Mesenchymal stem cell (in vitro differentiated cells and primary cell): Measurements from ENCODE around the gene MATN1.

Experiments used
- DNase-seq: peaks from one replicate; pipeline ENCODE4 v3.0.0-alpha.2; 2013
- H2AFZ ChIP-seq: one replicate; pipeline ENCODE4 v1.6.1; 2013; ENCODE audit warnings: low read depth, mild to moderate bottlenecking, control low read depth, inconsistent platforms, low read length, moderate library complexity
- H2AK5ac ChIP-seq: 2 replicates; pipeline ENCODE4 v1.6.1; 2013; ENCODE audit warnings: low read length, moderate library complexity, mild to moderate bottlenecking, inconsistent platforms; ENCODE audit not compliant: severe bottlenecking
- H2BK120ac ChIP-seq: one replicate; pipeline ENCODE4 v1.6.1; 2013; ENCODE audit warnings: low read depth, mild to moderate bottlenecking, inconsistent platforms, low read length, moderate library complexity
- H2BK12ac ChIP-seq, 2 experiments: one replicate each; pipeline ENCODE4 v1.6.1; 2013; ENCODE audit warnings: inconsistent platforms in 2 of 2, low read length in 2 of 2, mild to moderate bottlenecking in 2 of 2, moderate library complexity in 2 of 2, control low read depth in 1 of 2
- H2BK15ac ChIP-seq: one replicate; pipeline ENCODE4 v1.6.1; 2013; ENCODE audit warnings: mild to moderate bottlenecking, low read depth, inconsistent platforms; ENCODE audit not compliant: poor library complexity, severe bottlenecking
- H2BK5ac ChIP-seq: 2 replicates; pipeline ENCODE4 v1.6.1; 2013; ENCODE audit warnings: low read depth, mild to moderate bottlenecking, low read length, control low read depth, inconsistent platforms; ENCODE audit not compliant: poor library complexity, severe bottlenecking
- H3K14ac ChIP-seq, 2 experiments: one replicate each; pipeline ENCODE4 v1.6.1; 2013; ENCODE audit warnings: inconsistent platforms in 2 of 2, low read length in 2 of 2, control low read depth in 1 of 2, mild to moderate bottlenecking in 1 of 2, moderate library complexity in 1 of 2
- H3K18ac ChIP-seq, 2 experiments: one replicate each; pipeline ENCODE4 v1.6.1; 2013; ENCODE audit warnings: inconsistent platforms in 2 of 2, low read length in 2 of 2, control low read depth in 1 of 2, low read depth in 1 of 2, mild to moderate bottlenecking in 1 of 2
- H3K23ac ChIP-seq, 2 experiments: one replicate each; pipeline ENCODE4 v1.6.1; 2013; ENCODE audit warnings: inconsistent platforms in 2 of 2, low read length in 2 of 2, mild to moderate bottlenecking in 2 of 2, moderate library complexity in 2 of 2, control low read depth in 1 of 2
- H3K27ac ChIP-seq: 2 replicates; pipeline ENCODE4 v1.5.1; 2013; ENCODE audit warnings: mild to moderate bottlenecking, moderate library complexity, low read length, control low read depth, inconsistent platforms; ENCODE audit not compliant: poor library complexity, severe bottlenecking
- H3K27me3 ChIP-seq, 2 experiments: 2 replicates each; pipeline versions ENCODE4 v1.6.1 to v1.7.0; 2013; ENCODE audit warnings: low read length in 2 of 2, mild to moderate bottlenecking in 2 of 2, moderate library complexity in 2 of 2, control low read depth in 1 of 2, inconsistent platforms in 1 of 2; ENCODE audit not compliant: control insufficient read depth in 1 of 2, insufficient read depth in 1 of 2
- H3K36me3 ChIP-seq, 2 experiments: 2 replicates each; pipeline versions ENCODE4 v1.6.1 to v1.7.0; 2013; ENCODE audit warnings: low read length in 2 of 2, control low read depth in 1 of 2, inconsistent platforms in 1 of 2, low read depth in 1 of 2, mild to moderate bottlenecking in 1 of 2; ENCODE audit not compliant: insufficient read depth in 2 of 2, control insufficient read depth in 1 of 2
- H3K4ac ChIP-seq, 2 experiments: one replicate each; pipeline ENCODE4 v1.6.1; 2013; ENCODE audit warnings: inconsistent platforms in 2 of 2, low read length in 2 of 2, mild to moderate bottlenecking in 2 of 2, moderate library complexity in 2 of 2, control low read depth in 1 of 2, low read depth in 1 of 2
- H3K4me1 ChIP-seq: 2 replicates; pipeline ENCODE4 v1.6.1; 2013; ENCODE audit warnings: low read depth, low read length, control low read depth; ENCODE audit not compliant: control insufficient read depth, insufficient read depth
- H3K4me2 ChIP-seq: 2 replicates; pipeline ENCODE4 v1.6.1; 2013; ENCODE audit warnings: low read length, mild to moderate bottlenecking, inconsistent platforms; ENCODE audit not compliant: poor library complexity, severe bottlenecking
- H3K4me3 ChIP-seq, 2 experiments: 2 replicates each; pipeline versions ENCODE4 v1.5.1 to v1.7.0; 2013; ENCODE audit warnings: low read length in 2 of 2, mild to moderate bottlenecking in 2 of 2, control low read depth in 1 of 2, low read depth in 1 of 2; ENCODE audit not compliant: insufficient read depth in 1 of 2
- H3K79me1 ChIP-seq: replicated peaks from 2 replicates; pipeline ENCODE4 v1.6.1; 2013; ENCODE audit warnings: mild to moderate bottlenecking, control low read depth, low read length, inconsistent platforms; ENCODE audit not compliant: poor library complexity, severe bottlenecking
- H3K9ac ChIP-seq: 2 replicates; pipeline ENCODE4 v1.7.0; 2013; ENCODE audit warnings: mild to moderate bottlenecking, low read length, moderate library complexity
- H3K9me3 ChIP-seq: 2 replicates; pipeline ENCODE4 v1.7.0; 2013; ENCODE audit warnings: mild to moderate bottlenecking, low read length; ENCODE audit not compliant: control insufficient read depth
- H4K8ac ChIP-seq: one replicate; pipeline ENCODE4 v1.6.1; 2013; ENCODE audit warnings: inconsistent platforms, mild to moderate bottlenecking, low read length, moderate library complexity
- H4K91ac ChIP-seq: one replicate; pipeline ENCODE4 v1.6.1; 2013; ENCODE audit warnings: mild to moderate bottlenecking, low read length, inconsistent platforms
- WGBS: methylation state at CpG from one replicate; pipeline ENCODE4 v1.1.7; 2013; ENCODE audit warnings: mixed read lengths; 5-methylcytosine and 5-hydroxymethylcytosine counted together

The MATN1 gene

GRCh38 chr1:30714025-30714424 is 9.4 kb downstream of the MATN1 start:
- DNase-seq = no peak
- Histone ChIP-seq H3K9ac (no peak overlapping the region), H3K4me2 (no peak overlapping the region), H3K9me3 (peaks cover 6% of the 10 kb centered on the region), H2BK12ac (no peak overlapping the region), H2BK120ac (no peak overlapping the region), H3K4me1 (peaks cover 4% of the 10 kb centered on the region), H3K36me3 (peaks cover 0 to 6% of the 10 kb centered on the region in 2 experiments), H4K8ac (no peak overlapping the region), H3K4me3 (no peak overlapping the region), H3K23ac (no peak overlapping the region), H3K79me1 (peaks cover 1% of the 10 kb centered on the region), H4K91ac (no peak overlapping the region), H2BK5ac (no peak overlapping the region), H2AFZ (no peak overlapping the region), H3K27ac (no peak overlapping the region), H3K18ac (no peak overlapping the region), H3K27me3 (peaks cover 0 to 34% of the 10 kb centered on the region in 2 experiments), H2BK15ac (no peak overlapping the region), H3K4ac (no peak overlapping the region), H3K14ac (no peak overlapping the region), H2AK5ac (no peak overlapping the region)
- 72% methylated on average over 4 of the region's 4 CpGs for WGBS

GRCh38 chr1:30713311-30713710 is 10.1 kb downstream of the MATN1 start:
- H3K27ac ChIP-seq = no peak overlapping the region
- H3K14ac ChIP-seq = no peak overlapping the region
- no peak overlapping the region for H2BK15ac ChIP-seq
- H2BK12ac ChIP-seq = no peak overlapping the region
- WGBS = 81% methylated on average over 7 of the region's 12 CpGs
- no peaks in the 10 kb centered on the region for H3K79me1 ChIP-seq
- no peak overlapping the region for H3K18ac ChIP-seq
- H2BK120ac ChIP-seq = no peak overlapping the region
- no peak overlapping the region for H3K23ac ChIP-seq
- H4K8ac ChIP-seq = no peak overlapping the region
- peaks cover 6% of the 10 kb centered on the region for H3K9me3 ChIP-seq
- H3K4me3 ChIP-seq = no peak overlapping the region
- H3K27me3 ChIP-seq = peaks cover 0 to 41% of the 10 kb centered on the region in 2 experiments
- H3K9ac ChIP-seq = no peak overlapping the region
- no peak overlapping the region for H4K91ac ChIP-seq
- H2AK5ac ChIP-seq = no peak overlapping the region
- no peak overlapping the region for H2BK5ac ChIP-seq
- no peak overlapping the region for H2AFZ ChIP-seq
- H3K4me2 ChIP-seq = no peak overlapping the region
- H3K36me3 ChIP-seq = peaks cover 0 to 6% of the 10 kb centered on the region in 2 experiments
- no peak for DNase-seq
- H3K4ac ChIP-seq = no peak overlapping the region
- H3K4me1 ChIP-seq = peaks cover 3% of the 10 kb centered on the region

DNA sequence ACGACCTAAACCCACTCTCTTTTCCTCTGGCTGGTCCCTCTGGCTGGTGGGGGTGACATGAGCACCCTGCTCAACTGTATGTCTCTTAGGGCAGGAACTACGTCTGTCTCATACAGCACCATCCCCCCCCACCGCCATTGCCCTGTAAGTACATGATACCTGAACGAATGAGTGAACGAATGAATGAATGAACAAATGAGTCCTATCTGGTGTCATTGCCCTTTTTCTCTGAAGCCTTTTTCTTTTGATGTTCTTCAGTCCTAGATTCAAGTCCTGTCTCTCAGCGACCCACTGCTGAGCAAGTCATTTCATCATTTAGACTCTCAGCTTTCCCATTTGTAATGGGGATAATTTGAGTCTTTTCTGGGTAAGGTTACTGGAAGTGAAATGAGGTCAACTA is 10.8 kb downstream of the MATN1 start:
- DNase-seq = no peak
- H4K8ac ChIP-seq = no peak overlapping the region
- peaks cover 6% of the 10 kb centered on the region for H3K9me3 ChIP-seq
- no peak overlapping the region for H3K4me3 ChIP-seq
- WGBS = 95% methylated on average over 6 of the region's 6 CpGs
- H3K9ac ChIP-seq = no peak overlapping the region
- peaks cover 5% of the 10 kb centered on the region for H3K4me1 ChIP-seq
- H3K79me1 ChIP-seq = no peaks in the 10 kb centered on the region
- no peak overlapping the region for H2BK12ac ChIP-seq
- no peak overlapping the region for H3K4ac ChIP-seq
- no peak overlapping the region for H3K27ac ChIP-seq
- no peak overlapping the region for H3K4me2 ChIP-seq
- no peak overlapping the region for H2BK5ac ChIP-seq
- H3K27me3 ChIP-seq = peaks cover 0 to 41% of the 10 kb centered on the region in 2 experiments
- no peak overlapping the region for H4K91ac ChIP-seq
- H3K23ac ChIP-seq = no peak overlapping the region
- H2AK5ac ChIP-seq = no peak overlapping the region
- no peak overlapping the region for H2AFZ ChIP-seq
- H3K14ac ChIP-seq = no peak overlapping the region
- H2BK120ac ChIP-seq = no peak overlapping the region
- H3K36me3 ChIP-seq = peaks cover 0 to 6% of the 10 kb centered on the region in 2 experiments
- H3K18ac ChIP-seq = no peak overlapping the region
- H2BK15ac ChIP-seq = no peak overlapping the region

DNA sequence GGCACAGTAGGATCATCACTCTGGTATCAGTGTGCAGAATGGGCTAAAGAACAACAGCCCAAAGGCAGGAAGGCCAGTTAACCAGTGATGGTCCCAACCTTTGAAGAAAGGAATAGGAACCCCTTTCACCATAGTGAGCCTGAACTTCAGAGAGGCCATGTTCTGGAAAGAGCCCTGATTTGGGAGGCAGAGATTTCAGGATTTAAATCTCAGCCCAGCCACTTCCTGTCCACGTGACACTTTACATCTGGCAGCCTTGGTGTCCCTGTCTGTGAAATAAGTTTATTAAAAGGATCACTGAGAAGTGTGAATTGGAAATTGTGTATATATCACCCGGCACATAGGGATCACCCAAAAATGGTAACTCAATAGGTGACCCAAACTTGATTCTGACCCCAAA is 13.0 kb downstream of the MATN1 start:
- no peak overlapping the region for H4K8ac ChIP-seq
- H3K79me1 ChIP-seq = no peaks in the 10 kb centered on the region
- H2AK5ac ChIP-seq = no peak overlapping the region
- no peak overlapping the region for H2BK120ac ChIP-seq
- WGBS = 72% methylated on average over 2 of the region's 2 CpGs
- H3K4ac ChIP-seq = no peak overlapping the region
- no peak overlapping the region for H3K14ac ChIP-seq
- H2AFZ ChIP-seq = no peak overlapping the region
- H3K4me1 ChIP-seq = peaks cover 8% of the 10 kb centered on the region
- H3K9ac ChIP-seq = no peak overlapping the region
- no peaks in the 10 kb centered on the region for H3K36me3 ChIP-seq
- H2BK5ac ChIP-seq = no peak overlapping the region
- H3K23ac ChIP-seq = no peak overlapping the region
- H2BK12ac ChIP-seq = no peak overlapping the region
- H3K4me2 ChIP-seq = no peak overlapping the region
- no peak overlapping the region for H3K27ac ChIP-seq
- no peak overlapping the region for H2BK15ac ChIP-seq
- peaks cover 4% of the 10 kb centered on the region for H3K9me3 ChIP-seq
- DNase-seq = no peak
- H3K18ac ChIP-seq = no peak overlapping the region
- no peak overlapping the region for H3K4me3 ChIP-seq
- H4K91ac ChIP-seq = no peak overlapping the region
- peaks cover 0 to 41% of the 10 kb centered on the region in 2 experiments for H3K27me3 ChIP-seq
